Right renal cortex interstitium (tissue), 3 donors: ENCODE data around the gene ACAA1. TPM values are rescaled to one million over a fixed set of nuclear protein-coding genes. Genes with fewer than 3 reads are reported as not detected.
"Not testable (repeated sequence)": the region's sequence is repeated elsewhere in the genome, so short reads cannot be mapped to it uniquely, and the experiment has no call there.

Experiments
- DNase-seq, 3 donors: peaks; one replicate each; pipeline ENCODE4 v3.0.0-alpha.2; 2013; ENCODE audit warnings: low read depth in 3 of 3, low spot score in 2 of 3
- polyA plus RNA-seq, 3 donors: library from polyadenylated mRNA; unstranded; fragments of 120-200 nt; gene quantifications; one replicate each; pipeline ENCODE4 v1.2.1, GENCODE V29; 2013; ENCODE audit not compliant: insufficient read length in 3 of 3

The ACAA1 gene
- polyA plus RNA-seq, 3 donors, result 121 to 145 (median 144) TPM

- DNase-seq, result no peak
These were observed 28.0 kb downstream of the ACAA1 start for GRCh38 chr3:38108649-38109579.

DNA sequence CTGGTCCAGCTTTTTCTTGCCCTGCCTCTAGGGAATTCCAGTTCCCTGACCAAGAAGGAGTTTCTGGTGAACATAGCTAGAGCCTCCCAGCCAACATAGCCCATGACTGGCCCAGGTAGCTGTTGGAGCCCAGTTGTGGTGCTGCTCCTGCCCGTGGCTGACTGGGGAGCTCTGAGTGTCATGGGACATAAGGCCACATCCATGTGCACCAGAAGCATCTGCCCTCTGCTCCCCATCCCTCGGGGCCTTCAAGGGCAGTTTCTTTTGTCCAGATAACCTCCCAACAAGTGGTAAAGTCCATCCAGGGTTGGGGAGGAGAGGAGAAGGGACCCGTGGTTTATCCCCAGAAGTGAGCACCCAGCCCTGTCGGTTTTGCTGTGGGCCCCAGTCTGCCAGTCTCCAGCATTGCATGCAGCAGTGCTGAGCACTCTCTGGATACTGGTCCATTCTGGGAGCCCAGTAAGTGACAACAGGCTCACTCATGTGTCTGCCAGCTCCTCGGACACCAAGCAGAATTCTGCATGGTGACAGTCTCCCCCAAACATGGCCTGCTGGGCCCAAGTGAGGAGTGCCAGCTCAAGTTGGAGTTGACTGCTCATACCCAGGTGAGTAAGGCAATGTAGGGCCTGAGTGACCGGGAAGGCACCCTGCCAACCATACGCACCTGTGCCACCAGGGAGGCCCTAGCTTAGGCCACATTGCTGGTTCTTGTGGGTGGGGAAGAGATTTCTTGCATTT lies 28.8 kb downstream of the ACAA1 start:
- no peak for DNase-seq

- DNase-seq, result no peak
These were observed 31.4 kb downstream of the ACAA1 start for GRCh38 chr3:38105525-38105924.

DNA sequence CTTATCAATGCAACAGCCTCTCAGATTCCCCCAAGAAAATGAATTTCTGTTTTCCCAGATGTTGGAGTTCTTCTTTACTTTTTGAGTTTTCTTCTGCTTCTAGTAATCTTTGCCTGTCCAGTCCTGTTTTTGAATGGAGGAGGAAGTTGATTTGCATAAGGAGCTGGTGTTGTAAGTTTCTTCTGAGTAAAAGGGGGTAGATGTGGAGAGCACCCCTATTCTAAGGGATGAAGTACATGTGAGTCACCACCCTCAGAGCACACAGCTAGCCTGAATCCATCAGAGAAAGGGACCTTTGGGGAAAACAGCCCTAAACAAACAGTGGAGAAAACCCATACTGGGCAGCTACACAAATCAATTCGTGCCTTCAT lies 34.5 kb downstream of the ACAA1 start:
- no peak for DNase-seq

DNA sequence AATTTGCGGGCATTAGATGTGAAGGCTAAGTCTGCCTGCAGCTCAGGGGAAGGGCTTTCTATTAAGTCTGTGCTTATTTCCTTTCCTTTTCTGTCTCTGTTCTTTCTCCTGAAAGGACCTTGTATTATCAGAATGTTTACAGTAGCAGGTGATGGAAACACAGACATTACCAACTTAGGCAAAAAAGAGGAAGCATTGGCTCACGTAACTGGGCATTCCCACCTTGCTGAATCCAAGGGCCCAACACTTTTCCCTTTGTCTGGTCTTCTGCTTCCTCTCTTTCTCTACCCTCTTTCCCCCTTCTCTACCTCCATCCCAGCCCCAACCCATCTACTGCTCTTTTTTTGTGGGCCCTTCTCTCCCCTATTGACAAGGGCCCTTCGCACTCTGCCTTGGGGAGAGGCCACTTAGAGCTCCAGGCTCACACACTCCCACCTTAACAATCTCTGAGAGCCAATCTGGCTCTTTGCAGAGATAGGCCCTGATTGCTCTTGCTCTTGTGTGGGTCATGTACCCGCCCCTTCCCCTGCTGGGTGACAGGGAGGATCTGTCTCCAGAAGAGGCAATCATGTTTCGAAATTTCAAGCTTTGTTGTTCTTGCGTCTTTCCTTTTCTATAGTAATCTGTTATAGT lies 35.0 kb downstream of the ACAA1 start:
- DNase-seq, result no peak

- DNase-seq, result no peak
These were observed 36.4 kb downstream of the ACAA1 start for GRCh38 chr3:38100498-38100897.

DNA sequence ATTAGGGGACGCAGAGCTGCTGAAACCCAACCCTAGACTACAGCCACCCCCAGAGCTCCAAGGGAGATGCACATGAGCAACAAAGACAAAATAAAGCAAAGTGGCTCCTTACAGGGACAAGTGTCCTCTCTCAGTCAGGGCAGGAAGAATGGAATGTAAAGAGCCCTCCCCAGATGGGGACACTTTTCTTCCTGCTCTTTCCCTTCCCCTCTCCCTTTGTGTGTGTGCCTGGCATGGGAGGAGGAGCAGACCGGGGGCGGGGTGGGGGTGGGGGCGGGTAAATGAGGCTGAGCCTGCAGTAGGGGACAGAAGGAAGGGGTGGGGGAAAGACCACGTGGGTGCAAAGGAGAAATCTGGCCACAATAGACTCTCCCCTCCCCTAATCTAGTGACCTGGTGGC lies 37.4 kb downstream of the ACAA1 start:
- DNase-seq, result no peak

- DNase-seq, result no peak
These were observed 38.6 kb downstream of the ACAA1 start for GRCh38 chr3:38098376-38098723.

DNA sequence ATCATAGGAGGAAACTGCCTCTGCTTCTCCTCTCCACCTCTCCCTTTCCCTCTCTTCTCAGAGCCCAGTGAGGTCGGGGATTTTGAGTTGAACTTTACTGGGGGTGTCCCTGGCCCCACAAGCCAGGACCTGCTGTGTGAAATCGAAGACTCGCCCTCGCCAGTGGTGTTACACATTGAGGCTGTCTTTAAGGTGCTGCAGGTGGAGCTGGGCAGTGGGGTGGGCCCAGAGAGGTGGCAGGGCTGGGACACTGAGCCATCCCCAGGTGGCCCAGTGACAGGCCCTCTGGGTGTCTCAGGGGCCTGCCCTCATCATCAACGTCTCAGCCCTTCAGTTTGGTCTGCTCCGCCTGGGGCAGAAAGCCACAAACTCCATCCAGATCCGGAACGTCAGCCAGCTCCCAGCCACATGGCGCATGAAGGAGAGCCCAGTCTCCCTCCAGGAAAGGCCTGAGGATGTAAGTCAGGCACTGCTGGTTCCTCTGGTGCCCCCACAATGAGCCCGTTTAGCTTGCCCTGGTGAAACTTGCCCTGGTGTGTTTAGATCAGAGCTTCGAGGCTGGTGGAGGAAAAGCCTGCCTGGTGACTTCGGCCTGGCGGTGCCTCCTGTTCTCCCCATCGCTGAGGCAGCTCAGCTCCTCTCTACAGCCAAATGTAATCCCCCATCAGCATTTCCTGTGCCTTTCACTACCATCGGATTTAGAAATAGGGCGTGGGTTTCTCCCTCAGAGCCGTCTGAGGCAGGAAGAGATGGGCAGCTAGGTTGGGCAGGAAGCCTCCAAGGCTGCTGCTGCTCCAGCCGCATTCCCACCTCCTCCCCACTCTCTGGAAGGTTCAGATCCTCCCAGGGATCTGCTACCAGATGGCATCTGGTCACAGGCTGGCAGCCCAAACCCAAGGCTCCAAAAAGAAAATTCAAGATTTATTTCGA lies 39.2 kb downstream of the ACAA1 start:
- no peak for DNase-seq

DNA sequence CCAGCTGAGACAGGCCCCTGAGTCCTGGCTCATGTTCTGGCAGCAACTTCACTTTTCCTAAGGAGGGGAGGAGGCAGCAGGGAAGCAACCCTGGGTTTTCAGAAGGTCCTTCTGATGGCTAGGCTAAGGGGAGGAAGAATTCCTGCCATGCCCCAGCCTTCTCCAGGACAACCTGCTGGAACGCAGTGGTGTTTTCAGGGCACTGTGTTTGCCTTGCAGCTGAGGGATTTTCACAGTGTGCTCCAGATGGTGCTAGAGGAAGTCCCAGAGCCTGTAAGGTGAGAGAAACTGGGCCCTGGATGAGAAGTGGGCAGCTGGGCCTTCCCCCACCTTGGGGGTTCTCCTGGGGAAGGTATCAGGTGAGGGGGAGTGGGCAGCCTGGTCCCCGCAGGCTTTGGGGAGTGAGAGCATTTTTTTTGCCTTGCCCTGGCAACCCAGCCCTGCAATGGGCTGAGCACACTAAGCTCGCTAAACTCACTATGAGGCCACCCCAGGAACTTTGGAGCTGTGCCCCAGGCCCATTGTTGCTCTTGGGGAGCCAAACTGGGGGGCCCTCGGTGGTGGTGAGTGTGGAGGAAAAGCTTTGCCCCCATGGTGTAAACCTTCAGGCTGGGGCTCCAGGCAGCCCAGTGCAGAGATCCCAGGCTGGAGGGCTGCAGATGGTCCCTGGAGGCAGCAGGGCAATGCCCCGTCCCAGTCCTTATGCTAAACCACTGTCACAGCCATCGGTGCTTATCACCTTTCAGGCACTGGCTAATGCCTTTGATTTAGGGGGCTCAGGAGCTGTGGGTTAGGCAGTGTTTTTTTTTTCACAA lies 41.1 kb downstream of the ACAA1 start:
- no peak for DNase-seq

DNA sequence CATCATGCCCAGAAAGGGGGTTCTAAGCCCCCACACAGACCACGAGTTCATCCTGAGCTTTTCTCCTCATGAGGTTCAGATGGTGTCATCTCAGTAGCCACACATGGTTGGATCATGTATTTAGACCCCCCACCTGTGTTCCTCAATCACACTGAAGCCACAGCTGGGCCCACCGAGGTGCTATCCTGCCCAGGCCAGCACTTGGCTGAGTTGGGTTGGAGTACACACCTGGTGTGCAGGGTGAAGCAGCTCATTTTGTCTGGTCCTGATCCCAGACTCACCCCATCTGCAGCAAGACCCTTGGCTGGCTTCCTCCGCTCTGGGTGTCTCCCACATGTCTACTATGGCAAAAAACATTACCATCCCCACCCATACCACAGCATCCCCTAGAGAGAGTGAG lies 41.9 kb downstream of the ACAA1 start:
- no peak for DNase-seq

GRCh38 chr3:38090453-38090852 lies 46.5 kb downstream of the ACAA1 start:
- no peak for DNase-seq

DNA sequence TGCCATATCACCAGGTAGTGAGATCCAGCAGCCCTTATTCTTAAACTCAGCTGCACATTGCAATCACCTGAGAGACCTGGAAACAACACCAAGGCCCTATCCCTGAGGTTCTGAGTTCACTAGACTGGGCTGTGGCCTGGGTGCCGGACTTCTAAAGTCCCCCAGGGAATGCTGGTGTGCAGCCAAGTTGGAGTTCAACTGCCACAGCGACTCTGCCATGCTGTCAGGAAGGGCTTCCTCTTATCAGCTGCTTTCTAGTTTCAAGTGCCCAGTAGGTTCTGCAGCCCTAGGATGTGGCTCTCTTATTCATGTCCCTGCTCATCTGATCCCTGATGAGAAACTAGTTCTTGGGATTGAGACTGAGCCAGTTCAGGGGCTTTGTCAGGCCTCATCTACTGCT lies 47.8 kb downstream of the ACAA1 start:
- no peak for DNase-seq

GRCh38 chr3:38088126-38089078 lies 48.5 kb downstream of the ACAA1 start:
- DNase-seq, result no peak

DNA sequence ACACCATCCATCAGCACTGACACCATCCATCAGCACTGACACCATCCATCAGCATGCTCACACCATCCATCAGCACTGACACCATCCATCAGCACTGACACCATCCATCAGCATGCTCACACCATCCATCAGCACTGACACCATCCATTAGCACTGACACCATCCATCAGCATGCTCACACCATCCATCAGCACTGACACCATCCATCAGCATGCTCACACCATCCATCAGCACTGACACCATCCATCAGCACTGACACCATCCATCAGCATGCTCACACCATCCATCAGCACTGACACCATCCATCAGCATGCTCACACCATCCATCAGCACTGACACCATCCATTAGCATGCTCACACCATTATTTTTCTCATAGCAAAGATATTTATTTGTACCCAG lies 49.6 kb downstream of the ACAA1 start:
- DNase-seq, result not testable (repeated sequence)

GRCh38 chr3:38086496-38086895 lies 50.4 kb downstream of the ACAA1 start:
- no peak for DNase-seq

DNA sequence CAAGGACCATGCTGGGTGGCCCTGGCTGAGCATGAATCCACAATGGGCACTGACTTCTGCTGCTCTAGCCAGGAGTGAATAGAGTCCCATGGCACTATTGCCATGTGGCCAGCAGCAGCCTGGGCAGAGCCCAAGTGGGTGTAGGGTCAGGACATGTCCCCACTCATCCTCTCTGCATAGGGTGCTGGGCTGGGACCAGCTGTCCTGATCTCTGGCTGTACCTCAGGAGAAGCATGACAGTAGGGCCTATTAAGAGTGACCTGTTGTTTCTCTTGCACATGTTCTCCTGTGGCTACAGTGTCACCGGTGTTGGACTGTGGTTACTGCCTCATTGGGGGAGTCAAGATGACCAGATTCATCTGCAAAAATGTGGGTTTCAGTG lies 51.0 kb downstream of the ACAA1 start:
- DNase-seq, result no peak

DNA sequence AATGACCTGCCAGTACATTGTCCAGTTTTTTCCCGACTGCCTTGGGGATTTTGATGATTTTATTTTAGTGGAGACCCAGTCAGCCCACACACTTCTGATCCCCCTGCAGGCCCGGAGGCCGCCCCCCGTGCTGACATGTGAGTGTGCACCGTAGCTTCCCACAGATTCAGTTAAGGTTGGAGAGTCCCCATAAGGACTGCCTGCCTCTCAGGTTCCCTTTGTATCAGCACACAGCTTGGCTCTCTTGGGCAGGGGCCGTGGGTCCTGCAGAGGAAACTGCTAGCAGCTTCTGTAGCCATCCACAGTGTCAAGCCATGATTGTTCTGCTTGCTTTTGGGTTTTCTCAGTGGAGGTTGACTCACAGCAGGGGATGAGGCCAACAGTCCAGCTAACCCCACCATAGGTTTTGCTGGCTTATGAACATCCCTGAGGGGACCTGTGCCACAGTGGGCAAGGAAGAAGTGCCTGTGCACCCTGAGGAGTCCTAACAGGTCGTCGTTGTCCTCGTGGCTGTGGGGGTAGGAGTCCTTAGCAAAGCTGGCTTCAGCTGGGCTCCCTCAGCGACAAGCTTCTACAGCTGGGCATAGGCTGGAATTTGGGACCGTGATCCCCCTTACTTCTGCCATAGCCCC lies 51.5 kb downstream of the ACAA1 start:
- no peak for DNase-seq
